ENCODE measurements around the gene ERBIN. TPM values are rescaled to one million over a fixed set of nuclear protein-coding genes. Genes with fewer than 3 reads are reported as not detected.

Gene ERBIN
- total and polyA plus RNA-seq, 2 of the 8 experiments (the other 6 are each of a cell fraction or from before 2014, with no cell fraction given), result 7.7 to 33.2 TPM

- POLR2A ChIA-PET (ENCODE audit: partially characterized antibody), result no interaction called here
- no peak overlapping the region for H2BK20ac ChIP-seq (ENCODE audit: low read length)
- H3K9me3 ChIP-seq (ENCODE audit: insufficient read depth in 2 of 2, low read depth in 1 of 2, low read length in 1 of 2), result peaks cover 0 to 7% of the 10 kb centered on the region in 2 experiments; a peak in 2 of 4 replicates
- no peaks in the 10 kb centered on the region for H3K23me2 ChIP-seq (ENCODE audit: low read depth, low read length)
- FAIRE-seq (no peak), DNase-seq (ENCODE audit: low read depth in 1 of 2, low spot score in 2 of 2) (no peak)
- H2BK5ac ChIP-seq (ENCODE audit: low read depth, low read length), result no peak overlapping the region
- H4K91ac ChIP-seq (replicated peaks; ENCODE audit: insufficient read length, low read length), result no peak overlapping the region
- H3K4ac ChIP-seq (replicated peaks; ENCODE audit: insufficient read length, low read depth, low read length), result no peak overlapping the region
- no peak overlapping the region for H2BK120ac ChIP-seq (replicated peaks; ENCODE audit: low read depth, low read length)
- TF ChIP-seq SP4 (IDR thresholded peaks at IDR 0.05; ENCODE audit: low read length) (no peak), SIRT6 (IDR thresholded peaks at IDR 0.05; ENCODE audit: low read length) (no peak), TAF1 (IDR thresholded peaks at IDR 0.05; ENCODE audit: low read depth, low read length) (no peak), HDAC2 (IDR thresholded peaks at IDR 0.05; ENCODE audit: borderline replicate concordance in 1 of 2, low read depth in 2 of 2, low read length in 2 of 2) (no peak), JUND (IDR thresholded peaks at IDR 0.05; ENCODE audit: low read length) (no peak), CHD2 (IDR thresholded peaks at IDR 0.05; ENCODE audit: low read length) (no peak), SIN3A (conservative IDR thresholded peaks at IDR 0.05 in 1 of 2, IDR thresholded peaks at IDR 0.05 in 1 of 2; ENCODE audit: low read depth in 1 of 2, low read length in 2 of 2) (no peak)
- H3K27ac ChIP-seq (ENCODE audit: low read depth, low read length), result no peak overlapping the region
- no peak overlapping the region for H2BK12ac ChIP-seq (ENCODE audit: low read depth, low read length)
- H3K27me3 ChIP-seq (replicated peaks in 1 of 4; ENCODE audit: control insufficient read depth in 3 of 4, extremely low read depth in 1 of 4, insufficient read depth in 3 of 4, low read length in 3 of 4), result no peaks in the 10 kb centered on the region
- H3K14ac ChIP-seq (ENCODE audit: insufficient read length), result no peak overlapping the region
- no peak overlapping the region for H3K4me2 ChIP-seq (ENCODE audit: insufficient read depth in 1 of 2, low read depth in 2 of 2, low read length in 2 of 2)
- no peak overlapping the region for H2BK15ac ChIP-seq (ENCODE audit: low read length)
- H3K9ac ChIP-seq (replicated peaks in 1 of 4; ENCODE audit: extremely low read depth in 1 of 4, low read depth in 3 of 4, low read length in 3 of 4), result no peak overlapping the region
- no peaks in the 10 kb centered on the region for H3K79me1 ChIP-seq (ENCODE audit: low read depth, low read length)
- H3K56ac ChIP-seq (replicated peaks; ENCODE audit: insufficient read length, low read depth, low read length), result no peak overlapping the region
- no peak overlapping the region for H4K5ac ChIP-seq (ENCODE audit: insufficient read length, low read depth, low read length)
- no peak overlapping the region for H2AK5ac ChIP-seq (ENCODE audit: low read depth, low read length)
- peaks cover 0 to 6% of the 10 kb centered on the region in 2 experiments; a peak in 1 of 4 replicates for H3K79me2 ChIP-seq (ENCODE audit: control insufficient read depth in 1 of 2, insufficient read depth in 2 of 2, low read length in 2 of 2)
- CTCF ChIA-PET (ENCODE audit: partially characterized antibody), result no interaction called here
- no peaks in the 10 kb centered on the region for H4K20me1 ChIP-seq (replicated peaks in 1 of 2; ENCODE audit: control insufficient read depth in 1 of 2, insufficient read depth in 2 of 2, low read length in 2 of 2)
- no peak overlapping the region for H3K23ac ChIP-seq (ENCODE audit: insufficient read length)
- H3K4me1 ChIP-seq (replicated peaks in 1 of 4; ENCODE audit: control insufficient read depth in 3 of 4, insufficient read depth in 4 of 4, low read length in 3 of 4), result no peaks in the 10 kb centered on the region
- no peak overlapping the region for H2AFZ ChIP-seq (ENCODE audit: low read length)
- H3K36me3 ChIP-seq (ENCODE audit: control insufficient read depth in 2 of 4, insufficient read depth in 4 of 4, low read length in 3 of 4), result peaks cover 0 to 14% (median 4%) of the 10 kb centered on the region in 4 experiments; a peak in 2 of 8 replicates
- H4K8ac ChIP-seq (ENCODE audit: extremely low read depth, insufficient read depth, low read length), result no peak overlapping the region
- H3K4me3 ChIP-seq (ENCODE audit: extremely low read depth in 1 of 4, insufficient read depth in 2 of 4, low read depth in 3 of 4, low read length in 4 of 4), result no peak overlapping the region
- no peak overlapping the region for H3K18ac ChIP-seq (ENCODE audit: extremely low read depth, low read length)
- WGBS, 2 experiments (ENCODE audit: extremely low coverage in 1 of 2, insufficient coverage in 1 of 2, insufficient read length in 1 of 2, insufficient replicate concordance in 2 of 2, low coverage in 1 of 2, low lambda C conversion rate in 2 of 2, missing lambda C conversion rate in 1 of 2), result 79% methylated on average over 2 of the region's 2 CpGs; no CpG with 5 or more reads in 1 of the 2 experiments
These were observed 140.5 kb downstream of the ERBIN start for GRCh38 chr5:66066826-66067225.
